ENCODE measurements around the gene ATP5MC3.
"Not testable (repeated sequence)": the region's sequence is repeated elsewhere in the genome, so short reads cannot be mapped to it uniquely, and the experiment has no call there.

ATP5MC3 gene

GRCh38 chr2:175181104-175181876 lies at the start of gene ATP5MC3:
ATP5MC3 (minus strand) TSS chr2:175181710; CDS start chr2:175181393, 317 bp downstream.
- peak within 1 kb of the TSS; percentile 58 for H3K27ac ChIP-seq (ENCODE audit: low read depth, low read length)
- peaks cover 41% of the 10 kb centered on the region for H3K79me2 ChIP-seq (ENCODE audit: control insufficient read depth, insufficient read depth, low read length, unreplicated experiment)

GRCh38 chr2:175228601-175229000 lies 47.1 kb upstream of the ATP5MC3 start:
- H3K27ac ChIP-seq (ENCODE audit: low read depth, low read length); H3K36me3 ChIP-seq (ENCODE audit: insufficient read depth, low read length); H2AFZ ChIP-seq (ENCODE audit: low read length, unreplicated experiment); H3K4me1 ChIP-seq (ENCODE audit: control insufficient read depth, insufficient read depth, low read length, unreplicated experiment); H3K4me3 ChIP-seq (ENCODE audit: low read depth, low read length); H3K79me2 ChIP-seq (ENCODE audit: control insufficient read depth, insufficient read depth, low read length, unreplicated experiment): not testable (repeated sequence)
- H3K27me3 ChIP-seq (ENCODE audit: insufficient read depth, low read length): peaks cover 29% of the 10 kb centered on the region

More at GRCh38 chr2:175181104-175181876, at the start of gene ATP5MC3:
- peak within 1 kb of the TSS; percentile 92 for H3K4me3 ChIP-seq (ENCODE audit: low read depth, low read length)
- H3K27me3 ChIP-seq (ENCODE audit: insufficient read depth, low read length): no peaks in the 10 kb centered on the region
- peaks cover 30% of the 10 kb centered on the region for H3K36me3 ChIP-seq (ENCODE audit: insufficient read depth, low read length)
- H2AFZ ChIP-seq (ENCODE audit: low read length, unreplicated experiment): peak within 1 kb of the TSS; percentile 100
- peaks cover 10% of the 10 kb centered on the region for H3K4me1 ChIP-seq (ENCODE audit: control insufficient read depth, insufficient read depth, low read length, unreplicated experiment)

GRCh38 chr2:175228179-175228578 lies 46.7 kb upstream of the ATP5MC3 start:
- no peak overlapping the region for H3K27ac ChIP-seq (ENCODE audit: low read depth, low read length)
- H3K27me3 ChIP-seq (ENCODE audit: insufficient read depth, low read length): peaks cover 33% of the 10 kb centered on the region
- H3K79me2 ChIP-seq (ENCODE audit: control insufficient read depth, insufficient read depth, low read length, unreplicated experiment): no peaks in the 10 kb centered on the region
- H2AFZ ChIP-seq (ENCODE audit: low read length, unreplicated experiment): no peak overlapping the region
- H3K36me3 ChIP-seq (ENCODE audit: insufficient read depth, low read length): no peaks in the 10 kb centered on the region
- H3K4me3 ChIP-seq (ENCODE audit: low read depth, low read length): no peak overlapping the region
- no peaks in the 10 kb centered on the region for H3K4me1 ChIP-seq (ENCODE audit: control insufficient read depth, insufficient read depth, low read length, unreplicated experiment)

- Histone ChIP-seq H3K27ac (ENCODE audit: low read depth, low read length) (no peak overlapping the region), H3K79me2 (ENCODE audit: control insufficient read depth, insufficient read depth, low read length, unreplicated experiment) (no peaks in the 10 kb centered on the region), H3K4me1 (ENCODE audit: control insufficient read depth, insufficient read depth, low read length, unreplicated experiment) (no peaks in the 10 kb centered on the region), H3K27me3 (ENCODE audit: insufficient read depth, low read length) (peaks cover 33% of the 10 kb centered on the region), H3K36me3 (ENCODE audit: insufficient read depth, low read length) (no peaks in the 10 kb centered on the region), H3K4me3 (ENCODE audit: low read depth, low read length) (no peak overlapping the region), H2AFZ (ENCODE audit: low read length, unreplicated experiment) (no peak overlapping the region)
These were observed 45.9 kb upstream of the ATP5MC3 start for GRCh38 chr2:175227393-175227792.

- Histone ChIP-seq H3K4me3 (ENCODE audit: low read depth, low read length) (no peak overlapping the region), H3K27me3 (ENCODE audit: insufficient read depth, low read length) (peaks cover 53% of the 10 kb centered on the region), H3K27ac (ENCODE audit: low read depth, low read length) (no peak overlapping the region), H2AFZ (ENCODE audit: low read length, unreplicated experiment) (no peak overlapping the region), H3K4me1 (ENCODE audit: control insufficient read depth, insufficient read depth, low read length, unreplicated experiment) (no peaks in the 10 kb centered on the region), H3K36me3 (ENCODE audit: insufficient read depth, low read length) (no peaks in the 10 kb centered on the region), H3K79me2 (ENCODE audit: control insufficient read depth, insufficient read depth, low read length, unreplicated experiment) (no peaks in the 10 kb centered on the region)
These were observed 38.6 kb upstream of the ATP5MC3 start for GRCh38 chr2:175220075-175220474.

- Histone ChIP-seq H3K79me2 (ENCODE audit: control insufficient read depth, insufficient read depth, low read length, unreplicated experiment) (no peaks in the 10 kb centered on the region), H3K27ac (ENCODE audit: low read depth, low read length) (no peak overlapping the region), H3K4me3 (ENCODE audit: low read depth, low read length) (no peak overlapping the region), H3K27me3 (ENCODE audit: insufficient read depth, low read length) (peaks cover 54% of the 10 kb centered on the region), H3K4me1 (ENCODE audit: control insufficient read depth, insufficient read depth, low read length, unreplicated experiment) (no peaks in the 10 kb centered on the region), H2AFZ (ENCODE audit: low read length, unreplicated experiment) (no peak overlapping the region), H3K36me3 (ENCODE audit: insufficient read depth, low read length) (no peaks in the 10 kb centered on the region)
These were observed 37.0 kb upstream of the ATP5MC3 start for GRCh38 chr2:175218551-175218950.

GRCh38 chr2:175207741-175208438 lies 26.4 kb upstream of the ATP5MC3 start:
- Histone ChIP-seq H3K27me3 (ENCODE audit: insufficient read depth, low read length) (peaks cover 16% of the 10 kb centered on the region), H3K27ac (ENCODE audit: low read depth, low read length) (no peak overlapping the region), H2AFZ (ENCODE audit: low read length, unreplicated experiment) (no peak overlapping the region), H3K79me2 (ENCODE audit: control insufficient read depth, insufficient read depth, low read length, unreplicated experiment) (no peaks in the 10 kb centered on the region), H3K36me3 (ENCODE audit: insufficient read depth, low read length) (no peaks in the 10 kb centered on the region), H3K4me3 (ENCODE audit: low read depth, low read length) (no peak overlapping the region), H3K4me1 (ENCODE audit: control insufficient read depth, insufficient read depth, low read length, unreplicated experiment) (no peaks in the 10 kb centered on the region)

GRCh38 chr2:175206866-175207265 lies 25.4 kb upstream of the ATP5MC3 start:
- no peaks in the 10 kb centered on the region for H3K36me3 ChIP-seq (ENCODE audit: insufficient read depth, low read length)
- H2AFZ ChIP-seq (ENCODE audit: low read length, unreplicated experiment): no peak overlapping the region
- H3K4me1 ChIP-seq (ENCODE audit: control insufficient read depth, insufficient read depth, low read length, unreplicated experiment): no peaks in the 10 kb centered on the region
- peaks cover 21% of the 10 kb centered on the region for H3K27me3 ChIP-seq (ENCODE audit: insufficient read depth, low read length)
- H3K27ac ChIP-seq (ENCODE audit: low read depth, low read length): no peak overlapping the region
- no peak overlapping the region for H3K4me3 ChIP-seq (ENCODE audit: low read depth, low read length)
- no peaks in the 10 kb centered on the region for H3K79me2 ChIP-seq (ENCODE audit: control insufficient read depth, insufficient read depth, low read length, unreplicated experiment)

GRCh38 chr2:175205523-175205922 lies 24.0 kb upstream of the ATP5MC3 start:
- Histone ChIP-seq H2AFZ (ENCODE audit: low read length, unreplicated experiment) (no peak overlapping the region), H3K27me3 (ENCODE audit: insufficient read depth, low read length) (peaks cover 18% of the 10 kb centered on the region), H3K4me1 (ENCODE audit: control insufficient read depth, insufficient read depth, low read length, unreplicated experiment) (no peaks in the 10 kb centered on the region), H3K4me3 (ENCODE audit: low read depth, low read length) (no peak overlapping the region), H3K36me3 (ENCODE audit: insufficient read depth, low read length) (no peaks in the 10 kb centered on the region), H3K27ac (ENCODE audit: low read depth, low read length) (no peak overlapping the region), H3K79me2 (ENCODE audit: control insufficient read depth, insufficient read depth, low read length, unreplicated experiment) (no peaks in the 10 kb centered on the region)

GRCh38 chr2:175203621-175204496 lies 22.3 kb upstream of the ATP5MC3 start:
- Histone ChIP-seq H3K36me3 (ENCODE audit: insufficient read depth, low read length) (no peaks in the 10 kb centered on the region), H3K27me3 (ENCODE audit: insufficient read depth, low read length) (peaks cover 18% of the 10 kb centered on the region), H3K4me3 (ENCODE audit: low read depth, low read length) (no peak overlapping the region; the same call in 1 of the 2 replicates), H3K79me2 (ENCODE audit: control insufficient read depth, insufficient read depth, low read length, unreplicated experiment) (no peaks in the 10 kb centered on the region), H3K4me1 (ENCODE audit: control insufficient read depth, insufficient read depth, low read length, unreplicated experiment) (no peaks in the 10 kb centered on the region), H3K27ac (ENCODE audit: low read depth, low read length) (no peak overlapping the region), H2AFZ (ENCODE audit: low read length, unreplicated experiment) (peak overlapping the region; percentile 74)

All from ACC112 (cell line).